Activated CD4-positive, alpha-beta T cell treated with anti-CD3 and anti-CD28 coated beads for 36 hours (primary cell): ENCODE data around the gene FHAD1. TPM values are rescaled to one million over a fixed set of nuclear protein-coding genes. Genes with fewer than 3 reads are reported as not detected.

Experiments
- ATAC-seq: fragments of 200-7000 bp; cut with Tn5 transposase; one replicate; pipeline ENCODE4 v1.10.0; 2021; ENCODE audit warnings: mild to moderate bottlenecking, moderate library complexity
- CTCF ChIA-PET: fragments of 350-600 bp; sonication (Branson Sonifier 250); formaldehyde crosslinking; loops from one replicate; lab custom pipeline; 2021; ENCODE audit warnings: antibody characterized with exemption; lab: Charles Lee
- POLR2A ChIA-PET: fragments of 350-600 bp; sonication (Branson Sonifier 250); formaldehyde crosslinking; loops from one replicate; lab custom pipeline; 2021; ENCODE audit warnings: antibody characterized with exemption, inconsistent platforms; lab: Charles Lee
- DNase-seq: peaks from one replicate; pipeline ENCODE4 v3.0.0-alpha.2; 2020
- H3K27ac Mint-ChIP-seq: one replicate; pipeline ENCODE4 v1.8.0; 2021; ENCODE audit warnings: mixed read lengths
- H3K27me3 Mint-ChIP-seq: one replicate; pipeline ENCODE4 v1.8.0; 2021; ENCODE audit warnings: mixed read lengths
- H3K36me3 Mint-ChIP-seq: one replicate; pipeline ENCODE4 v1.8.0; 2021; ENCODE audit warnings: low read depth, mixed read lengths
- H3K4me1 Mint-ChIP-seq: one replicate; pipeline ENCODE4 v1.8.0; 2021; ENCODE audit warnings: mixed read lengths
- H3K4me3 Mint-ChIP-seq: one replicate; pipeline ENCODE4 v1.8.0; 2021; ENCODE audit warnings: mild to moderate bottlenecking, moderate library complexity, mixed read lengths
- H3K9me3 Mint-ChIP-seq: one replicate; pipeline ENCODE4 v1.8.0; 2021; ENCODE audit warnings: low read depth, mixed read lengths
- intact Hi-C, 2 experiments: fragments of 100-400 bp; cut with DNase I in 1 of 2; cut with micrococcal nuclease in 1 of 2; formaldehyde crosslinking; loops; one replicate each; pipeline versions ENCODE4 v1.14.2 to v1.15.1; 2022 to 2024; cut with DNase I, micrococcal nuclease
- total RNA-seq, 2 experiments: library from RNA; stranded (reverse); gene quantifications; one replicate each; pipeline ENCODE4 v1.2.3, GENCODE V29; 2021

FHAD1 gene
- total RNA-seq, 2 experiments from 2014 or later, result 0.21 to 0.53 TPM

DNA sequence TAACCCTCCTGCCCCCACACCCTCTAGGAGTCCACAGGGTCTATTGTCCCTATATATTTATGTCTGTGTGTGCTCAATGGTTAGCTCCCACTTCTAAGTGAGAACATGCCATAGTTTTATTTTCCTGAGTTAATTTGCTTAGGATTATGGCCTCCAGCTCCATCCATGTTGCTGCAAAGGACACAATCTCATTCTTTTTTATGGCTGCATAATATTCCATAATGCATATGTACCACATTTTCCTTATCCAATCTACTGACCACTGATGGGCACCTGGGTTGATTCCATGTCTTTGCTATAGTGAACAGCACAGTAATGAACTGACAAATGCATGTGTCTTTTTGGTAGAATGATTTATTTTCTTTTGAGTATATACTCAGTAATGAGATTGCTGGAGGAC is 13.3 kb upstream of the FHAD1 start:
- H3K9me3 Mint-ChIP-seq, result no peaks in the 10 kb centered on the region
- peaks cover 18% of the 10 kb centered on the region for H3K4me1 Mint-ChIP-seq
- ChIA-PET POLR2A (no interaction called here), CTCF (interaction anchor here (0.6 to 1.7 kb wide), 2 partner anchors 15 to 38 kb away, joined by 3 to 7 read pairs; no protein-coding TSS in a partner anchor)
- no peak for ATAC-seq
- DNase-seq, result no peak
- H3K36me3 Mint-ChIP-seq, result no peaks in the 10 kb centered on the region
- H3K27ac Mint-ChIP-seq, result no peak overlapping the region
- no peak overlapping the region for H3K4me3 Mint-ChIP-seq
- peaks cover 24% of the 10 kb centered on the region for H3K27me3 Mint-ChIP-seq
- intact Hi-C loops, result loop anchor here in 1 of 2 experiments (10.0 kb wide), 1 partner anchor 731 kb away; no protein-coding TSS in a partner anchor

DNA sequence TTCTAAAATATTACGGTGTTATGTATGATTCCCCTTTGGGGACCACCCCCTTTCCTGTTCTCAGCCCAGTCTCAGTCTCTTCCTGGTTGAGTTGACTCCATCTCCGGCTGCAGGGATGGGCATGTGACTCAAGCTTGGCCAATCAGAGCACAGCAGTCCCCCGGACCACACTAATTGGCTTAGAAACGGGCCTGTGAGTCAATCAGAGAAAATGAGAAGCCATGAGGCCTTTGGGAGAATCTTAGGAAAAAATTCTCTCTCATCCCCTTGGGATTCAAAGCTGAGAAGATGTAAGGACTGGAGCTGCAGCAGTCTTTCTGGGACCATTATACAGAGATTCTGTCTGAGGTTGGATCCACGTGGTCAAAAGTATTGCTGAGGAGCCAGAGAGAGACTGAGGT is 10.7 kb upstream of the FHAD1 start:
- Mint-ChIP-seq H3K4me3 (no peak overlapping the region), H3K4me1 (peaks cover 14% of the 10 kb centered on the region), H3K36me3 (no peaks in the 10 kb centered on the region), H3K27ac (no peak overlapping the region), H3K27me3 (peaks cover 26% of the 10 kb centered on the region), H3K9me3 (no peaks in the 10 kb centered on the region)
- no peak for ATAC-seq
- CTCF ChIA-PET, result interaction anchor here (0.5 to 0.6 kb wide), 2 partner anchors 14 to 108 kb away, joined by 3 read pairs; no protein-coding TSS in a partner anchor
- intact Hi-C loops, result loop anchor here in 1 of 2 experiments (10.0 kb wide), 1 partner anchor 728 kb away; no protein-coding TSS in a partner anchor
- DNase-seq, result no peak
- POLR2A ChIA-PET, result no interaction called here

DNA sequence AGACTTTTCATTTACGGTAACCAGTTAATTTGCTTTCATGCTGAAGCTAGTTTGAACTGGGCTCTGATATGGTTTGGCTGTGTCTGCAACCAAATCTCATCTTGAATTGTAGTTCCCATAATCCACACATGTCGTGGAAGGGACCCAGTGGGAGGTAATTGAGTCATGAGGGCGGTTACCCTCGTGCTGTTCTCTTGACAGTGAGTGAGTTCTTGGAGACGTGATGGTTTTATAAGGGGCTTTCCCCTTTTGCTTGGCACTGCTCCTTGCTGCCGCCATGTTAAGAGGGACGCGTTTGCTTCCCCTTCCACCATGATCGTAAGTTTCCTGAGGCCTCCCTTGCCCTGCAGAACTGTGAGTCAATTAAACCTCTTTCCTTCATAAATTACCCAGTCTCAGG is 10.3 kb upstream of the FHAD1 start:
- Mint-ChIP-seq H3K9me3 (no peaks in the 10 kb centered on the region), H3K4me3 (no peak overlapping the region), H3K4me1 (peaks cover 9% of the 10 kb centered on the region), H3K27ac (no peak overlapping the region), H3K36me3 (no peaks in the 10 kb centered on the region), H3K27me3 (peaks cover 29% of the 10 kb centered on the region)
- DNase-seq, result no peak
- POLR2A ChIA-PET, result no interaction called here
- no peak for ATAC-seq
- CTCF ChIA-PET, result interaction anchor here (0.5 to 0.6 kb wide), 2 partner anchors 14 to 108 kb away, joined by 3 read pairs; no protein-coding TSS in a partner anchor
- intact Hi-C loops, result loop anchor here in 1 of 2 experiments (10.0 kb wide), 1 partner anchor 728 kb away; no protein-coding TSS in a partner anchor

DNA sequence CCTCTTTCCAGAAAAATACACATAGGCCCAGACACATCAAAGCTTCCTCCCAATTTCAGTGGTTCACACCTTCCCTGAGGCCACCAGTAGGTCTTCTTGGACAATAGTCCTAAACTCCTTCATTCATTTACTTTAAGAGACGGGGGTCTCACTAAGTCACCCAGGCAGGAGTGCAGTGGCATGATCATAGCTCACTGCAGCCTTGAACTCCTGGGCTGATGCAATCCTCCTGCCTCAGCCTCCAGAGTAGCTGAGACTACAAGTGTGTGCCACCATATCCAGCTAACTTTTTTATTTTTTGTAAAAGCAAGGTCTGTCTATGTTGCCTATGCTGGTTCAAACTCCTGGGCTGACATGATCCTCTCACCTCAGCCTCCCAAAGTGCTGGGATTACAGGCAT is 8.2 kb upstream of the FHAD1 start:
- peaks cover 33% of the 10 kb centered on the region for H3K27me3 Mint-ChIP-seq
- POLR2A ChIA-PET, result interaction anchor here (0.6 kb wide), 1 partner anchor 82 kb away, joined by 5 read pairs; no protein-coding TSS in a partner anchor
- no peak overlapping the region for H3K27ac Mint-ChIP-seq
- intact Hi-C loops, result loop anchor here in 1 of 2 experiments (10.0 kb wide), 1 partner anchor 726 kb away; no protein-coding TSS in a partner anchor
- no peaks in the 10 kb centered on the region for H3K9me3 Mint-ChIP-seq
- CTCF ChIA-PET, result interaction anchor here (1.1 kb wide), 1 partner anchor 16 kb away, joined by 4 read pairs; no protein-coding TSS in a partner anchor
- no peaks in the 10 kb centered on the region for H3K36me3 Mint-ChIP-seq
- peaks cover 7% of the 10 kb centered on the region for H3K4me1 Mint-ChIP-seq
- DNase-seq (no peak), ATAC-seq (no peak)
- H3K4me3 Mint-ChIP-seq, result no peak overlapping the region

DNA sequence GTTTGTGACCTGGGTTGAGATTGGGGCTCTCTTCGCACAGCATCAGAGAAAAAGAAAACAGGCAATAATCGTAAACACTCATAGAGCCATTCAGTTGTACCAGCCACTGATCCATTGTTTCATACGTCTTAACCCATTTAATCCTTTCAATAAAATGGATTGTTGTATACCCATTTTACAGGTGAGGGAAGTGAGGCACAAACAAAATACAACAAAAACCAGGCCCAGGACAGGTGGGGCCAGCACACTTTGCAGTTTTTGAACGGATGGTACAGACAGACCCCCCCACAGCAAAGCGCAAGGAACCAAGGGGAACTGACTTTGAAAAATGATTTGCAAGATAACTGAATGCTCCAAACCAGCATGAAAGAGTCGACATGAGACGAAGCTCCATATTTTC is 4.3 kb upstream of the FHAD1 start:
- H3K27ac Mint-ChIP-seq, result no peak overlapping the region
- H3K4me3 Mint-ChIP-seq, result no peak overlapping the region
- CTCF ChIA-PET, result no interaction called here
- intact Hi-C loops, result no loop called here
- peaks cover 7% of the 10 kb centered on the region for H3K36me3 Mint-ChIP-seq
- peaks cover 5% of the 10 kb centered on the region for H3K9me3 Mint-ChIP-seq
- peaks cover 32% of the 10 kb centered on the region for H3K4me1 Mint-ChIP-seq
- H3K27me3 Mint-ChIP-seq, result peaks cover 38% of the 10 kb centered on the region
- ATAC-seq (no peak), DNase-seq (no peak)
- POLR2A ChIA-PET, result interaction anchor here (0.6 kb wide), 1 partner anchor 9 kb away, joined by 9 read pairs; no protein-coding TSS in a partner anchor

DNA sequence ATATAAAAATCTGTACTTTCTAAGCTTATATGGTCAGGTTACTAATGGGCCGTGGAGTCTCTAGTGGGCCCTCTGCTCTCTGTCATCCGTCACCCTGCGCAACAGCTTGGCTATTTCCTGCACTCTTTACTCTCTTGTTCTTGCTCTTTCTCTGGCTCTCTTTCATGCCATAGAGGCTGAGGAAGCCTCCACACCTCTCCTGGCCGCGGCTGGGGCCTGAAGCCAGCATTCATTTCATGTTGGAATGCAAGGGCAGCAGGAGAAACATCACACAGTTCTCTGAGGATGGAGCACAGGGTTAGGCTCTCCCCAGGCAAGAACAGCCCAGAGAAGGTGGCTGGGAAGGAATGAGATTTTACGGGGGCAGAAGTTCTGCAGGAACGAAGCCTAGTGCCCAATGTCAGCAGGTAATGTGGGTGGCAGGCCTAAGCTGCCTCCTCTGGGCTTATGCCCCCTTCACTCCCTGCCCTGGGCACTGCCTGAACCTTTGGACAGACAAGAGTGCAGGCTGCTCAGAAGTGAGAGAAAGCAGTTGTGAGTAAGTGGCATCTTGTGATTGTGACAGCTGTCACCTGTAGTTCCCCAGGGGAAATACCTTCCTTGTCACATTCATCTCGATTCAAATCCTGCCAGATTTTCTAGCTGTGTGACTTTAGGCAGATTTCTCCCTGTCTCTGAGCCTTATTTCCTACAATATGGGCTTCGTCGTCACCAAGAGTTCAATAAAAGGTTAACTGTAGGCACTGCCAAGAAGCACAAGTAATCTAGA is 3.6 kb upstream of the FHAD1 start:
- peaks cover 39% of the 10 kb centered on the region for H3K4me1 Mint-ChIP-seq
- H3K27me3 Mint-ChIP-seq, result peaks cover 43% of the 10 kb centered on the region
- peaks cover 7% of the 10 kb centered on the region for H3K36me3 Mint-ChIP-seq
- no peak overlapping the region for H3K27ac Mint-ChIP-seq
- POLR2A ChIA-PET, result interaction anchor here (0.6 kb wide), 1 partner anchor 27 kb away, joined by 8 read pairs; no protein-coding TSS in a partner anchor
- no peak overlapping the region for H3K4me3 Mint-ChIP-seq
- CTCF ChIA-PET, result no interaction called here
- H3K9me3 Mint-ChIP-seq, result peaks cover 5% of the 10 kb centered on the region
- intact Hi-C loops, result no loop called here
- ATAC-seq (peak; percentile 82), DNase-seq (peak; percentile 46)

DNA sequence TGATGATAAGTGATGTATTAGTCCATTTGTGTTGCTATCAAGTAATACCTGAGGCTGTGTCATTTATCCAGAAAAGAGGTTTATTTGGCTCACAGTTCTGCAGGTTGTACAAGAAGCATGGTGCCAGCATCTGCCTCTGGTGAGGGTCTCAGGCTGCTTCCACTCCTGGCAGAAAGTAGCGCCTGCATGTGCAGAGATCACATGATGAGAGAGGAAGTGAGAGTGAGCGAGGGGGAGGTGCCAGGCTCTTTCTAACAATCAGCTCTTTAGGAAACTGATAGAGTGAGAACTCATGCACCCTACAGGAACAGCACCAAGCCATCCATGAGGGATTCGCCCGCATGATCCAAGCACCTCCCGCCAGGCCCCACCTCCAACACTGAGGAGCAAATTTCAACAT is 2.2 kb upstream of the FHAD1 start:
- no peak for ATAC-seq
- intact Hi-C loops, result loop anchor here in 1 of 2 experiments (5.0 kb wide), 4 partner anchors 107 to 437 kb away; partner anchors contain the start of genes DDI2, EFHD2 and PLEKHM2
- H3K9me3 Mint-ChIP-seq, result peaks cover 5% of the 10 kb centered on the region
- H3K27ac Mint-ChIP-seq, result no peak overlapping the region
- DNase-seq, result no peak
- H3K36me3 Mint-ChIP-seq, result peaks cover 7% of the 10 kb centered on the region
- peaks cover 49% of the 10 kb centered on the region for H3K27me3 Mint-ChIP-seq
- H3K4me1 Mint-ChIP-seq, result peaks cover 53% of the 10 kb centered on the region
- CTCF ChIA-PET, result interaction anchor here (0.6 kb wide), 1 partner anchor 397 kb away, joined by 3 read pairs; no protein-coding TSS in a partner anchor
- no peak overlapping the region for H3K4me3 Mint-ChIP-seq
- POLR2A ChIA-PET, result no interaction called here

DNA sequence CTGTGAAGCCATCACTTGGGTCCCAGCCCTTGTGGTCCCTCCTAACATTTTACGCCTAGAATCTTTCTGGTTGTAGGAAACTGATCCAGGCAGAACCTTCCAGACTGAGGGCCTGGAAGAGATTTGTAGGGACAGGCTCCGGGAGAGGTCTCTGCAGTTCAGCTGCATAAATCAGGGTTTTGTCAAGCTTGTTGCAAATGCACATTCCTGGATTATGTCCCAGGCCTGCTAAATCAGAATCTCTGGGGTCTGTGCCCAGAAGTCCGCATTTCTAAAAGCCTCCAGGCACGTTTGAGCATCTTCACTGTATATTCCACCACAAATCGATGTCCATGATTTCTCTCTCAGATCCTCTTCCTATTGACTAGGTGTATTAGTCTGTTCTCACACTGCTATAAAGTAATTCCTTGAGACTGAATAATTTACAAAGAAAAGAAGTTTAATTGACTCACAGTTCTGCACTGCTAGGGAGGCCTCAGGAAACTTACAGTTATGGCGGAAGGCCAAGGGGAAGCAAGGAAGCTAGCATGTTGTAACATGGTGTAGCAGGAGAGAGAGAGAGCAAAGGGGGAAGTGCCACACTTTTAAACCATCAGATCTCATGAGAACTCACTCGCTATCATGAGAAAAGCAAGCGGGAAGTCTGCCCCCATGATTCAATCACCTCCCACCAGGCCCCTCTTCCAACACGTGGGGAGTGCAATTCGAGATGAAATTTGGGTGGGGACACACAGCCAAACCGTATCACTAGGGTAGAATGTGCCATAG is 1.2 kb upstream of the FHAD1 start:
- peaks cover 53% of the 10 kb centered on the region for H3K27me3 Mint-ChIP-seq
- ChIA-PET CTCF (interaction anchor here (0.5 kb wide), 1 partner anchor 40 kb away, joined by 3 read pairs; no protein-coding TSS in a partner anchor), POLR2A (no interaction called here)
- H3K4me3 Mint-ChIP-seq, result no peak overlapping the region
- no peak for ATAC-seq
- peaks cover 61% of the 10 kb centered on the region for H3K4me1 Mint-ChIP-seq
- H3K27ac Mint-ChIP-seq, result no peak overlapping the region
- H3K36me3 Mint-ChIP-seq, result peaks cover 7% of the 10 kb centered on the region
- no peak for DNase-seq
- H3K9me3 Mint-ChIP-seq, result peaks cover 5% of the 10 kb centered on the region
- intact Hi-C loops, result loop anchor here in 1 of 2 experiments (5.0 kb wide), 4 partner anchors 107 to 437 kb away; partner anchors contain the start of genes DDI2, EFHD2 and PLEKHM2

DNA sequence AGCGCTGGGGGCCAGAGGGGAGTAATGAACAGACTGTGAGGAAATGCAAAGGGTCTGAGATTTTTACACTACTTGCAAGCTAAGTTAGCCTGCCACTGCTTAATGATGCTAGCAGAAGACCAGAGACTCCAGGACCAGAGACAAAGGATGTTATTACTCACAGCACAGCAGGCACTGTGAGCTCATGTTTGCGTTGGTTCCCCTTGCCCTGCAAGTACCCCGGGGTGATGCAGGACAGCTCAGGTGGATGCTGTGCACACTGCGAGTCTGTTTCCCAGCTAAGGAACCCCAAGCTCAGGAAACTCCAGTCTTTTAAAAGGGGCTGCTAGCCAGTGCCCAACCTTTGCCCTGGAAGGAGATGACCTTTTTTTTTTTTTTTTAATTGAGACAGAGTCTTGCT is 1.2 kb downstream of the FHAD1 start:
- intact Hi-C loops, result loop anchor here in 1 of 2 experiments (2.0 to 5.0 kb wide), 5 partner anchors 104 to 434 kb away; partner anchors contain the start of genes CASP9, DDI2, EFHD2 and PLEKHM2
- CTCF ChIA-PET, result interaction anchor here (1.2 to 2.2 kb wide), 3 partner anchors 13 to 17 kb away, joined by 3 to 13 read pairs (median 7); no protein-coding TSS in a partner anchor
- DNase-seq (peak; percentile 33), ATAC-seq (no peak)
- Mint-ChIP-seq H3K27ac (peak overlapping the region; percentile 10), H3K27me3 (peaks cover 41% of the 10 kb centered on the region), H3K4me3 (no peak overlapping the region), H3K9me3 (peaks cover 5% of the 10 kb centered on the region), H3K36me3 (peaks cover 7% of the 10 kb centered on the region), H3K4me1 (peaks cover 82% of the 10 kb centered on the region)
- POLR2A ChIA-PET, result interaction anchor here (2.2 kb wide), 1 partner anchor 16 kb away, joined by 26 read pairs; no protein-coding TSS in a partner anchor

DNA sequence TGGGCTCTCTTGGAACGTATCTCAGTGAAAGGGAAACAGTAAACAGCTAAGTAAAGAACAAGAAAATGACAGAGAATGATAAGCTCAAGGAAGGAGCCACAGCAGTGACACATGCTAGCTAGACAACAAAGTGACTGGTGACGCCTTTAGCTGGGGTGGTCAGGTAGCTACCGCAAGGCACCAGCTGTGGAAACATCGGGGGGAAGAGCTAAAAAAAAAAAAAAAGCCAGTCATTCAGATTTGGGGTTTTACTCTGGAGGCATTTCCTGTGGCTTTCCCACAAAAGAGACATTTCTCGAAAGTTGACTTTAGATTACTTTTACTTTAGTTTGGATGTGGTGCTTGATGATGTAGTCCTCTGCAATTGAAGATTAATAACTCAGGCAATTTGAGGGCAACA is 2.1 kb downstream of the FHAD1 start:
- intact Hi-C loops, result loop anchor here (1.0 to 5.0 kb wide), 8 partner anchors 18 to 433 kb away; partner anchors contain the start of genes CASP9 (in 1 of the 2), DDI2 (in 1 of the 2), EFHD2 (in 1 of the 2) and PLEKHM2 (in 1 of the 2)
- ChIA-PET POLR2A (interaction anchor here (0.7 to 2.2 kb wide), 2 partner anchors 17 to 206 kb away, joined by 3 to 26 read pairs; no protein-coding TSS in a partner anchor), CTCF (interaction anchor here (0.7 to 2.2 kb wide), 5 partner anchors 9 to 30 kb away, joined by 3 to 13 read pairs (median 3); no protein-coding TSS in a partner anchor)

More for the DNA sequence above, 2.1 kb downstream of the FHAD1 start:
- Mint-ChIP-seq H3K27ac (peak overlapping the region; percentile 91), H3K9me3 (peaks cover 5% of the 10 kb centered on the region), H3K4me3 (peak overlapping the region; percentile 58), H3K4me1 (peaks cover 81% of the 10 kb centered on the region), H3K36me3 (peaks cover 7% of the 10 kb centered on the region), H3K27me3 (peaks cover 40% of the 10 kb centered on the region)
- ATAC-seq (peak; percentile 86), DNase-seq (peak; percentile 88)
